Endothelial cell (in vitro differentiated cells): ENCODE data around the gene TMTC3. TPM values are rescaled to one million over a fixed set of nuclear protein-coding genes. Genes with fewer than 3 reads are reported as not detected.

Experiments
- DNase-seq: peaks from one replicate; pipeline ENCODE4 v3.0.0; 2021; ENCODE audit warnings: low spot score
- H3K27ac Mint-ChIP-seq: one replicate; pipeline ENCODE4 v1.8.0; 2021; ENCODE audit warnings: mixed read lengths, inconsistent platforms; ENCODE audit not compliant: unreplicated experiment
- H3K27me3 Mint-ChIP-seq: one replicate; pipeline ENCODE4 v1.8.0; 2021; ENCODE audit warnings: mild to moderate bottlenecking, moderate library complexity, mixed read lengths, inconsistent platforms; ENCODE audit not compliant: unreplicated experiment
- H3K36me3 Mint-ChIP-seq: one replicate; pipeline ENCODE4 v1.8.0; 2021; ENCODE audit warnings: mild to moderate bottlenecking, low read depth, mixed read lengths, inconsistent platforms; ENCODE audit not compliant: unreplicated experiment
- H3K4me1 Mint-ChIP-seq: one replicate; pipeline ENCODE4 v1.8.0; 2021; ENCODE audit warnings: mild to moderate bottlenecking, mixed read lengths, inconsistent platforms; ENCODE audit not compliant: unreplicated experiment
- H3K4me3 Mint-ChIP-seq: one replicate; pipeline ENCODE4 v1.8.0; 2021; ENCODE audit warnings: mild to moderate bottlenecking, mixed read lengths, inconsistent platforms; ENCODE audit not compliant: unreplicated experiment
- H3K9me3 Mint-ChIP-seq: one replicate; pipeline ENCODE4 v1.8.0; 2021; ENCODE audit warnings: mixed read lengths, inconsistent platforms; ENCODE audit not compliant: unreplicated experiment
- total RNA-seq: library from RNA; stranded (reverse); fragmentation: NEBNext Ultra II Directional; extraction: Animal tissue kit (Norgen Biotek cat#: 25700); gene quantifications from one replicate; pipeline ENCODE4 v1.2.1, GENCODE V29; 2021; ENCODE audit not compliant: unreplicated experiment
- TF ChIP-seq, protein P1 (sequence below): fragments of 200-600 bp; sonication (generic); IDR thresholded peaks from one replicate; pipeline ENCODE4 v1.5.0; 2021; ENCODE audit warnings: antibody characterized with exemption; ENCODE audit not compliant: unreplicated experiment

The TMTC3 gene
- total RNA-seq, 1 donor from 2014 or later, result 21.4 TPM

DNA sequence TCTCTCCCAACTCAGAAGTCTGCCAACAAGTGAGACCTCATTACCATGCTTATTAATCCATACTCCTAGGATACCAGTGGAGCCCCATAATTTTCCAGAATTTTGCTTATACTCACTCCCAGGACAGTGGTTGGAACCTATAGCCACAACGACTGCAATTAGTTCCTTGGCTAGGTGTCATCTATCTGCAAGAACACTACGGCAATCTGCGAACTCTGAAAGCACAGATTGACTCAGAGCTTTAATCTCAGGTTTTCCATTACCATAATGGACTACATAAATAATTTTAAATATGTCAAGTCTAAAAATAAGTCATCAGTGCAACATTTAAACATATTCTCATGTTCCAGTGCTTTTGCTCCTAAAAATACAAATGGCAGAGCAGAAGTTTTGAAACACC lies 33.4 kb downstream of the TMTC3 start:
- H3K36me3 Mint-ChIP-seq, result peaks cover 3% of the 10 kb centered on the region
- H3K27me3 Mint-ChIP-seq, result peaks cover 1% of the 10 kb centered on the region

DNA sequence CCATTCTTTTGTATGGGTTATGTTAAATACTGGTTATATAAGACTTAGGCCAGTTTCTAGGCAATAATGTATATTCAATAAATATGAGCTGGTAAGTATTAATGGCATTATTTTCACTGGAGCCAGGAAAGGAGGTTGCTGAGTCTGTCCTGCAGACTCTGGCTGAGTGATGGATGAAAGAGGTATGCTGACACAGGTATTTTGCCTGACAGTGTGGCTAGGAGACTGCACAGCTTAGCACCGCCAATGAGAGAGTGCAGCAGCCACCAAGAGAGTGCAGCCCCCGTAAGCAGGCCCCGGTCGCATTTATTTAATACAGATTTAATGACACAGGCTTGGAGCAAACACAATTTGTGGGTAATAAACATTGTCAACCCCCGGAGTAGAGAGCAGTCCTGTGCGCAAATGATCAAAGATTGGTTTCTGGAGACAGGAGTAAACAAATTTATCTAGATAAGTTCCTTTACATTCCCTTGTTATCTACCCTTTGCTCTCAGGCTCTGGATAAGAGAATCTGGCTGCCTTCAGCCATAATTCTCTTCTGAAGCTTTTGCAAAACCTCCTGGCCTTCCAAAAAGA lies 37.4 kb downstream of the TMTC3 start:
- H3K4me3 Mint-ChIP-seq, result no peak overlapping the region
- TF ChIP-seq, protein P1, sequence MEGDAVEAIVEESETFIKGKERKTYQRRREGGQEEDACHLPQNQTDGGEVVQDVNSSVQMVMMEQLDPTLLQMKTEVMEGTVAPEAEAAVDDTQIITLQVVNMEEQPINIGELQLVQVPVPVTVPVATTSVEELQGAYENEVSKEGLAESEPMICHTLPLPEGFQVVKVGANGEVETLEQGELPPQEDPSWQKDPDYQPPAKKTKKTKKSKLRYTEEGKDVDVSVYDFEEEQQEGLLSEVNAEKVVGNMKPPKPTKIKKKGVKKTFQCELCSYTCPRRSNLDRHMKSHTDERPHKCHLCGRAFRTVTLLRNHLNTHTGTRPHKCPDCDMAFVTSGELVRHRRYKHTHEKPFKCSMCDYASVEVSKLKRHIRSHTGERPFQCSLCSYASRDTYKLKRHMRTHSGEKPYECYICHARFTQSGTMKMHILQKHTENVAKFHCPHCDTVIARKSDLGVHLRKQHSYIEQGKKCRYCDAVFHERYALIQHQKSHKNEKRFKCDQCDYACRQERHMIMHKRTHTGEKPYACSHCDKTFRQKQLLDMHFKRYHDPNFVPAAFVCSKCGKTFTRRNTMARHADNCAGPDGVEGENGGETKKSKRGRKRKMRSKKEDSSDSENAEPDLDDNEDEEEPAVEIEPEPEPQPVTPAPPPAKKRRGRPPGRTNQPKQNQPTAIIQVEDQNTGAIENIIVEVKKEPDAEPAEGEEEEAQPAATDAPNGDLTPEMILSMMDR, result no peak
- H3K36me3 Mint-ChIP-seq, result peaks cover 10% of the 10 kb centered on the region
- no peak for DNase-seq
- no peaks in the 10 kb centered on the region for H3K4me1 Mint-ChIP-seq
- no peak overlapping the region for H3K27ac Mint-ChIP-seq
- peaks cover 1% of the 10 kb centered on the region for H3K27me3 Mint-ChIP-seq
- no peaks in the 10 kb centered on the region for H3K9me3 Mint-ChIP-seq

More for the DNA sequence above, 33.4 kb downstream of the TMTC3 start:
- DNase-seq, result no peak
- TF ChIP-seq, protein P1, result no peak
- H3K4me3 Mint-ChIP-seq, result no peak overlapping the region
- no peaks in the 10 kb centered on the region for H3K9me3 Mint-ChIP-seq
- no peaks in the 10 kb centered on the region for H3K4me1 Mint-ChIP-seq
- no peak overlapping the region for H3K27ac Mint-ChIP-seq

DNA sequence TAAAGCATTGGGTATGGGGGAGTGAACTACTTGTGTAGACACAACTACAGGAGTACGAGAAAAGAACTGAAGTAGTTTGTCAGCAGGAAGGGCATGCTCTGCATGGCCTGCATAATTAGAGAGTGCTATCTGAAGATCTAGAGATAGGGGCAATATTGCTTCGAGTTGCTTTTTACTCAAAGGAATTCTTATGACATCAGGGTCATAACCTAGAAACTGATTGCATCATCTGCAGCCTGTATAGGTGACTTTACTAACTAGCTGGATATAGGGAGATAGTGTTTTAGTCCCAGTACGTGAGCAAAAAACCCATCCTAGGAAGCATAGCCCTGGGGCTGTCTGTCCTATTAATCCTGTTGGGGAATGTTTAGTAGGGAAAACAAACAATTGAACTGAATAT lies 39.8 kb downstream of the TMTC3 start:
- no peak overlapping the region for H3K27ac Mint-ChIP-seq
- H3K9me3 Mint-ChIP-seq, result no peaks in the 10 kb centered on the region
- H3K27me3 Mint-ChIP-seq, result peaks cover 1% of the 10 kb centered on the region
- H3K4me3 Mint-ChIP-seq, result no peak overlapping the region
- peaks cover 11% of the 10 kb centered on the region for H3K36me3 Mint-ChIP-seq
- H3K4me1 Mint-ChIP-seq, result no peaks in the 10 kb centered on the region
- TF ChIP-seq, protein P1, result no peak
- no peak for DNase-seq

DNA sequence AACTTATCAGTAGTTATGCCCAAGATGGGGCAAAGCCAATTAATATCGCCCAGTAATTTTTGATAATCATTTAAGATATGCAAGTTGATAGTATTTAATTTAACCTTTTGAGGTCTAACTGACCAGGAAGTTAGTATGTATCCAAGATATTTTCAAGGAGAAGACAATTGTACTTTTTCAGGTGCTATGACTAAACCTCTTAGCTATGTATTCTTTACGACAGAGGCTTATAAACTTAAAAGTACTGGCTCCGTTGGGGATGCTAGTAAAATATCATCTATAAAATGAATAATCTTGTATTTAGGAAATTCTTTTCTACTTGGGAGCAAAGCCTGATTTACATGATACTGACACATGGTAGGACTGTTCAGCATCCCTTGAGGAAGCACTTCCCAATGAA lies 40.3 kb downstream of the TMTC3 start:
- H3K9me3 Mint-ChIP-seq, result no peaks in the 10 kb centered on the region
- TF ChIP-seq, protein P1, result no peak
- H3K4me1 Mint-ChIP-seq, result no peaks in the 10 kb centered on the region
- peaks cover 11% of the 10 kb centered on the region for H3K36me3 Mint-ChIP-seq
- H3K27me3 Mint-ChIP-seq, result peaks cover 1% of the 10 kb centered on the region
- H3K27ac Mint-ChIP-seq, result no peak overlapping the region
- DNase-seq, result no peak
- H3K4me3 Mint-ChIP-seq, result no peak overlapping the region

DNA sequence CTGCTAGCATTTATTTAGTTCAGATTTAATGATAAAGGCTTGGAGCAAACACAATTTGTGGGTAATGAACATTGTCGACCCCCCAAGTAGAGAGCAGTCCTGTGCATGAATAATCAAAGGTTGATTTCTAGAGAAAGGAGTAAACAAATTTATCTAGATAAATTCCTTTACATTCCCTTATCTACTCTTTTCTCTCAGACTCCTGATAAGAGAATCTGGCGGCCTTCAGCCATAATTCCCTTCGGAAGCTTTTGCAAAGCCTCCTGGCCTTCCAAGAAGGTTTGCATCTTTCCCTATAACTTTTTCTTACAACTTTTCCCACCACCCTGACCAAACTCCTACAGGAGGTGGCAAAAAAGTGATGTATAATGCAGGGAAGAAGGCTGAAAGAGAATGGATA lies 42.1 kb downstream of the TMTC3 start:
- TF ChIP-seq, protein P1, result no peak
- H3K27me3 Mint-ChIP-seq, result no peaks in the 10 kb centered on the region
- no peaks in the 10 kb centered on the region for H3K9me3 Mint-ChIP-seq
- peaks cover 11% of the 10 kb centered on the region for H3K36me3 Mint-ChIP-seq
- no peak overlapping the region for H3K27ac Mint-ChIP-seq
- no peak for DNase-seq
- H3K4me3 Mint-ChIP-seq, result no peak overlapping the region
- H3K4me1 Mint-ChIP-seq, result no peaks in the 10 kb centered on the region
